ENCODE measurements around the gene CCNG2.

CCNG2 gene

GRCh38 chr4:77141964-77142645 lies 14.9 kb upstream of the CCNG2 start:
- H3K4me3 Mint-ChIP-seq = no peak overlapping the region

GRCh38 chr4:77142646-77143028 lies 14.4 kb upstream of the CCNG2 start:
- no peaks in the 10 kb centered on the region for H3K36me3 Mint-ChIP-seq

More at GRCh38 chr4:77141964-77142645, 14.9 kb upstream of the CCNG2 start:
- H3K27ac Mint-ChIP-seq = no peak overlapping the region
- no peaks in the 10 kb centered on the region for H3K27me3 Mint-ChIP-seq
- no peaks in the 10 kb centered on the region for H3K9me3 Mint-ChIP-seq
- no peaks in the 10 kb centered on the region for H3K36me3 Mint-ChIP-seq
- H3K4me1 Mint-ChIP-seq = peaks cover 13% of the 10 kb centered on the region

GRCh38 chr4:77143091-77143490 lies 13.9 kb upstream of the CCNG2 start:
- Mint-ChIP-seq H3K4me3 (no peak overlapping the region), H3K27ac (no peak overlapping the region), H3K9me3 (no peaks in the 10 kb centered on the region), H3K36me3 (no peaks in the 10 kb centered on the region), H3K4me1 (peaks cover 13% of the 10 kb centered on the region), H3K27me3 (no peaks in the 10 kb centered on the region)

More at GRCh38 chr4:77142646-77143028, 14.4 kb upstream of the CCNG2 start:
- Mint-ChIP-seq H3K27ac (no peak overlapping the region), H3K4me1 (peaks cover 13% of the 10 kb centered on the region), H3K9me3 (no peaks in the 10 kb centered on the region), H3K27me3 (no peaks in the 10 kb centered on the region), H3K4me3 (no peak overlapping the region)

- Mint-ChIP-seq H3K27ac (peak overlapping the region; percentile 47), H3K4me3 (no peak overlapping the region), H3K9me3 (no peaks in the 10 kb centered on the region), H3K36me3 (no peaks in the 10 kb centered on the region), H3K4me1 (peaks cover 13% of the 10 kb centered on the region), H3K27me3 (no peaks in the 10 kb centered on the region)
Observed at GRCh38 chr4:77145842-77146185, 11.2 kb upstream of the CCNG2 start.

GRCh38 chr4:77146186-77147078 lies 10.6 kb upstream of the CCNG2 start:
- Mint-ChIP-seq H3K36me3 (no peaks in the 10 kb centered on the region), H3K9me3 (no peaks in the 10 kb centered on the region), H3K4me1 (peaks cover 13% of the 10 kb centered on the region), H3K4me3 (no peak overlapping the region), H3K27ac (peak overlapping the region; percentile 47), H3K27me3 (no peaks in the 10 kb centered on the region)

GRCh38 chr4:77147079-77147782 lies 9.8 kb upstream of the CCNG2 start:
- no peak overlapping the region for H3K4me3 Mint-ChIP-seq
- H3K36me3 Mint-ChIP-seq = no peaks in the 10 kb centered on the region
- H3K9me3 Mint-ChIP-seq = no peaks in the 10 kb centered on the region
- H3K27me3 Mint-ChIP-seq = no peaks in the 10 kb centered on the region
- peaks cover 13% of the 10 kb centered on the region for H3K4me1 Mint-ChIP-seq
- H3K27ac Mint-ChIP-seq = no peak overlapping the region

- Mint-ChIP-seq H3K4me1 (peaks cover 13% of the 10 kb centered on the region), H3K4me3 (no peak overlapping the region), H3K27me3 (no peaks in the 10 kb centered on the region), H3K27ac (no peak overlapping the region), H3K36me3 (no peaks in the 10 kb centered on the region), H3K9me3 (no peaks in the 10 kb centered on the region)
Observed at GRCh38 chr4:77148078-77148477, 8.9 kb upstream of the CCNG2 start.

- Mint-ChIP-seq H3K4me3 (no peak overlapping the region), H3K4me1 (peaks cover 15% of the 10 kb centered on the region), H3K27me3 (no peaks in the 10 kb centered on the region), H3K27ac (no peak overlapping the region), H3K9me3 (no peaks in the 10 kb centered on the region), H3K36me3 (no peaks in the 10 kb centered on the region)
Observed at GRCh38 chr4:77149789-77150188, 7.2 kb upstream of the CCNG2 start.

GRCh38 chr4:77151241-77151640 lies 5.8 kb upstream of the CCNG2 start:
- no peaks in the 10 kb centered on the region for H3K27me3 Mint-ChIP-seq
- H3K4me3 Mint-ChIP-seq = no peak overlapping the region
- H3K9me3 Mint-ChIP-seq = no peaks in the 10 kb centered on the region
- peaks cover 21% of the 10 kb centered on the region for H3K4me1 Mint-ChIP-seq
- H3K27ac Mint-ChIP-seq = peak overlapping the region; percentile 8
- no peaks in the 10 kb centered on the region for H3K36me3 Mint-ChIP-seq

GRCh38 chr4:77152421-77152820 lies 4.6 kb upstream of the CCNG2 start:
- H3K4me1 Mint-ChIP-seq = peaks cover 20% of the 10 kb centered on the region
- H3K36me3 Mint-ChIP-seq = no peaks in the 10 kb centered on the region
- no peak overlapping the region for H3K4me3 Mint-ChIP-seq
- no peaks in the 10 kb centered on the region for H3K27me3 Mint-ChIP-seq
- H3K27ac Mint-ChIP-seq = no peak overlapping the region
- no peaks in the 10 kb centered on the region for H3K9me3 Mint-ChIP-seq

- Mint-ChIP-seq H3K4me1 (peaks cover 20% of the 10 kb centered on the region), H3K4me3 (no peak overlapping the region), H3K9me3 (no peaks in the 10 kb centered on the region), H3K27ac (no peak overlapping the region), H3K27me3 (no peaks in the 10 kb centered on the region), H3K36me3 (no peaks in the 10 kb centered on the region)
Observed at GRCh38 chr4:77153006-77153405, 4.0 kb upstream of the CCNG2 start.

- Mint-ChIP-seq H3K4me1 (peaks cover 28% of the 10 kb centered on the region), H3K27me3 (no peaks in the 10 kb centered on the region), H3K9me3 (no peaks in the 10 kb centered on the region), H3K36me3 (no peaks in the 10 kb centered on the region), H3K4me3 (no peak overlapping the region), H3K27ac (no peak overlapping the region)
Observed at GRCh38 chr4:77154065-77154464, 2.9 kb upstream of the CCNG2 start.

- Mint-ChIP-seq H3K36me3 (no peaks in the 10 kb centered on the region), H3K9me3 (no peaks in the 10 kb centered on the region), H3K4me3 (no peak overlapping the region), H3K27ac (no peak overlapping the region), H3K4me1 (peaks cover 34% of the 10 kb centered on the region), H3K27me3 (no peaks in the 10 kb centered on the region)
Observed at GRCh38 chr4:77154761-77155499, 2.1 kb upstream of the CCNG2 start.

GRCh38 chr4:77155631-77156452 lies 1.2 kb upstream of the CCNG2 start:
- Mint-ChIP-seq H3K4me3 (peak overlapping the region; percentile 96), H3K9me3 (no peaks in the 10 kb centered on the region), H3K36me3 (no peaks in the 10 kb centered on the region), H3K27me3 (no peaks in the 10 kb centered on the region), H3K4me1 (peaks cover 34% of the 10 kb centered on the region), H3K27ac (peak overlapping the region; percentile 96)

GRCh38 chr4:77156533-77156911 lies 485 bp upstream of the CCNG2 start:
- peak overlapping the region; percentile 96 for H3K27ac Mint-ChIP-seq
- no peaks in the 10 kb centered on the region for H3K36me3 Mint-ChIP-seq
- H3K27me3 Mint-ChIP-seq = no peaks in the 10 kb centered on the region
- peaks cover 34% of the 10 kb centered on the region for H3K4me1 Mint-ChIP-seq
- peak overlapping the region; percentile 96 for H3K4me3 Mint-ChIP-seq
- H3K9me3 Mint-ChIP-seq = no peaks in the 10 kb centered on the region

All from activated naive CD4-positive, alpha-beta T cell treated with anti-CD3 and anti-CD28 coated beads, Interleukin-2, amount 50 U/mL, for 24 hours (primary cell).